Measurements from ENCODE around the gene DERL3.

The DERL3 gene

GRCh38 chr22:23838681-23839468 is at the start of gene DERL3:
TSS of gene DERL3 (minus strand) at chr22:23839006. CDS start at chr22:23838987, 19 bp downstream.
- ChIA-PET CTCF (no interaction called here), POLR2A (interaction anchor here (0.7 to 1.2 kb wide), 3 partner anchors 19 to 68 kb away, joined by 3 to 7 read pairs (median 3); partner anchors contain the start of gene SLC2A11)
- H3K9me3 ChIP-seq (ENCODE audit: control insufficient read depth, insufficient read depth, low read depth, low read length), result no peaks in the 10 kb centered on the region
- peak within 1 kb of the TSS; percentile 49 for H3K4me3 ChIP-seq (ENCODE audit: low read depth, low read length)
- peaks cover 0 to 34% of the 10 kb centered on the region in 2 experiments; a peak in 1 of 3 replicates for H3K36me3 ChIP-seq (ENCODE audit: control insufficient read depth in 2 of 2, insufficient read depth in 1 of 2, low read length in 2 of 2)
- no peaks in the 10 kb centered on the region for H3K4me1 ChIP-seq (ENCODE audit: control insufficient read depth, insufficient read depth, low read length)
- peak within 1 kb of the TSS; percentile 28; the same call in 1 of the 2 replicates for H3K27ac ChIP-seq (ENCODE audit: extremely low read depth, low read depth, low read length)
- TF ChIP-seq ZNF37A (tag by site-specific recombination; IDR thresholded peaks at IDR 0.05), result no peak
- TF ChIP-seq ZNF670 (tag by site-specific recombination; IDR thresholded peaks at IDR 0.05; ENCODE audit: low read depth), result no peak
- no peak for TF ChIP-seq HIC1 (tag by site-specific recombination; IDR thresholded peaks at IDR 0.05)
- TF ChIP-seq CTCF (tag by site-specific recombination; IDR thresholded peaks at IDR 0.05), result no peak
- TF ChIP-seq ZNF48 (tag by site-specific recombination; IDR thresholded peaks at IDR 0.05), result no peak
- TF ChIP-seq ZNF654 (tag by site-specific recombination; IDR thresholded peaks at IDR 0.05; ENCODE audit: low read depth), result no peak
- no peak for TF ChIP-seq ZNF416 (tag by site-specific recombination; IDR thresholded peaks at IDR 0.05)
- 0 out of 2 replicates have a peak, but pooled peaks have one; percentile 55 for TF ChIP-seq ZNF692 (tag by site-specific recombination; IDR thresholded peaks at IDR 0.05)
- TF ChIP-seq RBAK (tag by site-specific recombination; IDR thresholded peaks at IDR 0.05), result no peak
- TF ChIP-seq ZNF362 (tag by site-specific recombination; IDR thresholded peaks at IDR 0.05), result no peak
- TF ChIP-seq HOXC10 (CRISPR knock-in tag; IDR thresholded peaks at IDR 0.05), result no peak
- TF ChIP-seq TSHZ1 (tag by site-specific recombination; IDR thresholded peaks at IDR 0.05; ENCODE audit: borderline replicate concordance), result no peak
- TF ChIP-seq ZNF148 (tag by site-specific recombination; IDR thresholded peaks at IDR 0.05; ENCODE audit: borderline replicate concordance), result no peak
- no peak for TF ChIP-seq ZNF660 (tag by site-specific recombination; IDR thresholded peaks at IDR 0.05)
- peak; percentile 57 for TF ChIP-seq KLF17 (tag by site-specific recombination; IDR thresholded peaks at IDR 0.05)
- TF ChIP-seq ZNF223 (tag by site-specific recombination; IDR thresholded peaks at IDR 0.05), result no peak
- no peak for TF ChIP-seq PRDM4 (tag by site-specific recombination; IDR thresholded peaks at IDR 0.05)
- TF ChIP-seq ZNF121 (tag by site-specific recombination; IDR thresholded peaks at IDR 0.05), result no peak

Measured in HEK293 (cell line).